ENCODE measurements around the gene PLEKHJ1. TPM values are rescaled to one million over a fixed set of nuclear protein-coding genes. Genes with fewer than 3 reads are reported as not detected.

Gene PLEKHJ1
- polyA plus RNA-seq, 2 of the 4 experiments (the other 2 are of a cell fraction), result 19.9 to 33.9 TPM

GRCh38 chr19:2236314-2237050, at the start of gene PLEKHJ1, which contains the start of gene SF3A2 (continued):
- TF ChIP-seq ELK1 (IDR thresholded peaks at IDR 0.05; ENCODE audit: low read depth, low read length) (no peak), RAD21 (conservative IDR thresholded peaks at IDR 0.05 in 1 of 2, IDR thresholded peaks at IDR 0.05 in 1 of 2) (peak; percentile 84 to 92), RNF2 (IDR thresholded peaks at IDR 0.05; ENCODE audit: borderline replicate concordance, low read depth) (no peak), HMGXB4 (CRISPR knock-in tag; IDR thresholded peaks at IDR 0.05; ENCODE audit: borderline replicate concordance) (no peak), REST (IDR thresholded peaks at IDR 0.05) (no peak), KDM5A (IDR thresholded peaks at IDR 0.05) (no peak), NFE2L2 (conservative IDR thresholded peaks at IDR 0.05; ENCODE audit: low read length) (no peak), BHLHE40 (IDR thresholded peaks at IDR 0.05; ENCODE audit: low read depth, low read length) (no peak), SREBF2 (IDR thresholded peaks at IDR 0.05) (no peak), ZSCAN20 (CRISPR knock-in tag; IDR thresholded peaks at IDR 0.05) (no peak), BCL3 (IDR thresholded peaks at IDR 0.05) (peak; percentile 57; the same call in 1 of the 3 replicates), JUNB (IDR thresholded peaks at IDR 0.05) (no peak), CBX8 (IDR thresholded peaks at IDR 0.05) (no peak), FOXS1 (CRISPR knock-in tag; IDR thresholded peaks at IDR 0.05) (no peak), ZC3H11A (IDR thresholded peaks at IDR 0.05) (no peak), RCOR1 (IDR thresholded peaks at IDR 0.05; ENCODE audit: low read depth, low read length) (no peak), JUN (IDR thresholded peaks at IDR 0.05) (peak; percentile 39 to 79; a peak in 4 of 5 replicates), CHD4 (IDR thresholded peaks at IDR 0.05; ENCODE audit: borderline replicate concordance) (no peak), KDM1A (IDR thresholded peaks at IDR 0.05; ENCODE audit: low read depth) (no peak), EP300 (IDR thresholded peaks at IDR 0.05) (no peak), HDAC2 (IDR thresholded peaks at IDR 0.05) (no peak), CHD2 (IDR thresholded peaks at IDR 0.05; ENCODE audit: low read length, partially characterized antibody) (no peak)

All from A549 (cell line).